Left ventricle myocardium inferior (tissue), 1 donor: ENCODE data around the gene PHLDB2. TPM values are rescaled to one million over a fixed set of nuclear protein-coding genes. Genes with fewer than 3 reads are reported as not detected.
A peak's percentile ranks its signal among the peaks of the same experiment; 100 is the strongest.

ENCODE experiments used
- DNase-seq: peaks from one replicate; pipeline ENCODE4 v3.0.0-alpha.2; 2020
- H3K27ac ChIP-seq: fragments of 200-600 bp; replicated peaks from 2 replicates; pipeline ENCODE4 v1.8.0; 2021
- H3K27me3 ChIP-seq: fragments of 200-600 bp; 2 replicates; pipeline ENCODE4 v1.8.0; 2021; ENCODE audit warnings: low read depth
- H3K36me3 ChIP-seq: fragments of 200-600 bp; 2 replicates; pipeline ENCODE4 v1.8.0; 2021
- H3K4me1 ChIP-seq: fragments of 200-600 bp; 2 replicates; pipeline ENCODE4 v1.8.0; 2021
- H3K4me3 ChIP-seq: fragments of 200-600 bp; 2 replicates; pipeline ENCODE4 v1.8.0; 2021; ENCODE audit warnings: mild to moderate bottlenecking, moderate library complexity
- H3K9me3 ChIP-seq: fragments of 200-600 bp; replicated peaks from 2 replicates; pipeline ENCODE4 v1.8.0; 2021
- CTCF ChIP-seq: fragments of 200-600 bp; IDR thresholded peaks from 2 replicates; pipeline ENCODE4 v1.8.0; 2021; ENCODE audit warnings: antibody characterized with exemption, mild to moderate bottlenecking, borderline replicate concordance
- intact Hi-C: fragments of 100-400 bp; cut with micrococcal nuclease; formaldehyde crosslinking; loops from one replicate; pipeline ENCODE4 v1.11.0; 2022
- long read RNA-seq: library from polyadenylated mRNA; unstranded; transcript quantifications from one replicate; pipeline ENCODE4 v2.0.0, GENCODE V29; 2021
- total RNA-seq: library from RNA; stranded (reverse); fragmentation: NEBNext Ultra II Directional; extraction: Animal tissue kit (Norgen Biotek cat#: 25700); gene quantifications from one replicate; pipeline ENCODE4 v1.2.1, GENCODE V29; 2021
- donor health status: DM: no; HTN: yes; CAD: no; lungs with severe emphysema.

The PHLDB2 gene
- 89.3 TPM for total RNA-seq
- long read RNA-seq, partial matches to known transcripts: 5 of 17 reads
- long read RNA-seq, other reads (novel, unspliced or antisense): 11 of 17 reads

GRCh38 chr3:111859061-111859973 lies at the start of gene PHLDB2:
TSS of gene PHLDB2 (plus strand) at chr3:111859265. CDS start at chr3:111884078, 24,813 bp downstream.
- no peak for TF ChIP-seq CTCF
- intact Hi-C loops: no loop called here
- peak within 1 kb of the TSS; percentile 94 for H3K27ac ChIP-seq
- H3K9me3 ChIP-seq: no peaks in the 10 kb centered on the region
- no peaks in the 10 kb centered on the region for H3K36me3 ChIP-seq
- peak; percentile 87 for DNase-seq
- peaks cover 68% of the 10 kb centered on the region for H3K4me1 ChIP-seq
- H3K4me3 ChIP-seq: peak within 1 kb of the TSS; percentile 77
- H3K27me3 ChIP-seq: no peaks in the 10 kb centered on the region

GRCh38 chr3:111810909-111811308 lies 48.2 kb upstream of the PHLDB2 start:
- Histone ChIP-seq H3K27me3 (no peaks in the 10 kb centered on the region), H3K27ac (no peak overlapping the region), H3K4me3 (no peak overlapping the region), H3K36me3 (no peaks in the 10 kb centered on the region), H3K9me3 (peaks cover 16% of the 10 kb centered on the region), H3K4me1 (peaks cover 22% of the 10 kb centered on the region)
- TF ChIP-seq CTCF: no peak
- intact Hi-C loops: no loop called here
- DNase-seq: no peak

- H3K4me3 ChIP-seq: no peak overlapping the region
- no peaks in the 10 kb centered on the region for H3K36me3 ChIP-seq
- H3K27me3 ChIP-seq: no peaks in the 10 kb centered on the region
- intact Hi-C loops: no loop called here
- no peak for TF ChIP-seq CTCF
- no peak for DNase-seq
- peaks cover 18% of the 10 kb centered on the region for H3K9me3 ChIP-seq
- H3K4me1 ChIP-seq: peaks cover 22% of the 10 kb centered on the region
- H3K27ac ChIP-seq: no peak overlapping the region
These were observed 47.3 kb upstream of the PHLDB2 start for GRCh38 chr3:111811811-111812210.

- H3K4me3 ChIP-seq: no peak overlapping the region
- no peak for DNase-seq
- H3K9me3 ChIP-seq: peaks cover 18% of the 10 kb centered on the region
- no peaks in the 10 kb centered on the region for H3K27me3 ChIP-seq
- intact Hi-C loops: no loop called here
- H3K27ac ChIP-seq: no peak overlapping the region
- H3K4me1 ChIP-seq: peaks cover 22% of the 10 kb centered on the region
- no peaks in the 10 kb centered on the region for H3K36me3 ChIP-seq
- TF ChIP-seq CTCF: no peak
These were observed 46.4 kb upstream of the PHLDB2 start for GRCh38 chr3:111812701-111813100.

- intact Hi-C loops: no loop called here
- peaks cover 18% of the 10 kb centered on the region for H3K9me3 ChIP-seq
- no peak overlapping the region for H3K4me3 ChIP-seq
- H3K36me3 ChIP-seq: no peaks in the 10 kb centered on the region
- no peak overlapping the region for H3K27ac ChIP-seq
- no peak for DNase-seq
- TF ChIP-seq CTCF: no peak
- peaks cover 22% of the 10 kb centered on the region for H3K4me1 ChIP-seq
- no peaks in the 10 kb centered on the region for H3K27me3 ChIP-seq
These were observed 45.6 kb upstream of the PHLDB2 start for GRCh38 chr3:111813441-111813840.
